ENCODE results near the gene ODAD3.
"Not testable (repeated sequence)": the region's sequence is repeated elsewhere in the genome, so short reads cannot be mapped to it uniquely, and the experiment has no call there.

ODAD3 gene

DNA sequence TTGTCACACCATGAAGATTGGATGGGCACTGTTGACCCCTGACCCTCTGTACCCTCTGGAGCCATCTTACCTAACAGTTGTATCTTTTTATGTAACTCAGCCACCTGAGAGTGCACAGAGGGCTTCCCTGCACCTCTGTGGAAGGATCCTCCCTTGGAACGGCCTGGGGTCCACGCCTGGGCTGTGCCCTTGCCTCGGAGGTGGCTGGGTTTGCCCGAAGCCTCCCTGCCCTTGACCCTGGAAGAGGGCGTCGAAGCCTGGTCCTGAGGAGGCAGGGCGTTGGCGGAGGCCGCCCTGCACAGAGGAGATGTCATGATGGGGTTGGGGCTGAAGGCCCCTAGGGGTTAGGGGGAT, 241 bp downstream of the ODAD3 start:
- no peak for DNase-seq

GRCh38 chr19:11433526-11433925, 1.4 kb downstream of the ODAD3 start:
- not testable (repeated sequence) for DNase-seq

DNA sequence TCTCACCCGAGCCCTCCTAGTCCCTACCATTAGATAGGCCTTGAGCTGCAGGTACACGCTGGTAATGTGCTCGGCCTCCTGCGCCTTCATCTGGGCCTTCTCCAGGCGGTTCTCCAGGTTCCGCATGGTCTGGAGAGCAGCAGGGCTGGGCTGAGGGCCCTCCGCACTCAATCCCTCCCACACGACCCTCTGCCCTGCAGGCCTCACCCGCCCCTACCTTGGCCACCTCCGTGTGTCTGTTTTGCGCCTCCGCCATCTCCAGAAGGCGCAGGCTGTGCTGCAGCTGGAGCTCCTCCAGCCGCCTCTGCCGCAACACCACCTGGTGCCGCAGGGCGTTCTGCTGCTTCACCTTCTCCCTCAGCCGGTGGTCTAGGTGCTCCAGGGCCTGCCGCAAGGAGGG, 8.3 kb downstream of the ODAD3 start:
- DNase-seq, result no peak

DNA sequence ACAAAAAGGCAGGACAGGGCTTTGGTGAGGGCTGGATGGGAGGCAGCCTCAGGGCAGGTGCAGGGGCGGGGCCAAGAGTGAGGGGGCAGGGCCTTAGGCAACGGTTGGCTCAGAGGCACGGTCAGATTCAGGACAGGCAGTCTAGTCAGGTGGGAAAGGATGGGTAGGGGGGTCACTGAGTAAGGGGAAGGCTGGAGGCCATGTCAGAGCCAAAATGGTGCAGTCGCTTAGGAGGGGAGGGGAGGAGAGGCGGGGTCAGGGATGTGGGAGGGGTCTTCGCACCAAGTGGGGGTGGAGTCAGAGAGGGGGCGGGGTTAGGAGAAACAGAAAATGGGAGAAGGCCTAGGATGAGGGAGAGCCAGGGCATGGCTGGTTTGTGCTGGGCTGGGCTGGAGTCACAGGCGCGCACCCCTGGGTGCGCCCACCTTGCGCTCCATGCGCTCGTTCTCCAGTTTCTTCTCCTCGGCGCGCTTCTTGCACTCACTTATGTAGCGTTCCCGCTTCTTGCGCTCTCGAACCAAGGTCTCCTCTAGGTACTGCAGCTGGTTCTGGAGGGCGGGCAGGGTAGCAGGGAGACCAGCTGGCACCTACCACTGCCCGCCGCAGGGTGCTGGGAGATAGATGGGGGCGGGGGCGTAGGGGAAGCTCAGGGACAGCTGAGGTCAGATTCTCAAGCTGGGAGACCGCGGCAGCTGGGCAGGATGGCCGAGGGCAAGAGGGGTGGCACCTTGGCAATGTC, 9.0 kb downstream of the ODAD3 start:
- DNase-seq, result no peak

GRCh38 chr19:11423791-11424181, 11.1 kb downstream of the ODAD3 start:
- DNase-seq, result no peak

DNA sequence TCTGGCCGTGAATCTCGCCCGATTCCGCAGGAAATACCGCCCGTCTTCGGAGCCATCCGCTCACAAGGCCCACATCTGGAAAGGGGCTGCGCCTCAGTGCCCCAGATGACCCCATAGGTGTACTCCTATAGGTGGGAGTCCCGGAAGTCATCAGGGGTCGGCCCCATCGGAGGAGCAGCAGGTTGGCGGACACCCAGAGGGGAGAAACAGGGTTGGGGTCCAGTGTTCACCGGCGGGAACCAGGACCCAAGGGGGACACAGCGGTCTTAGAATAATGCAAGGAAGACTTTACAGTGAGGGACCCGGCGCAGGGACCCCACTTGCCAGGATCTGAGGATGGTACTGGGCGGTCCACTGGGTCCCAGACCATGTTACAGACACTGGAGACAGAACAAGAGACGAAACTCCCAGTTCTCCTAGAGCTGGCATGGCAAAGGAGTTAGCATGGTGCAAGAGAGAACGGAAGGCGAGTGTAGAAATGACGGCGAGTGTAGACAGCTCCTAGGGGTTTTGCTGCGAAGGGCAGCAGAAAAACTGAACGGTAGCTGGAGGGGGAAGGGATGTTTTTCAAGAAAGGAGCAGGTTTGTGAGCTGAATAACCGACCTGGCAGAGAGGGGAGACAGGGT, 11.6 kb downstream of the ODAD3 start:
- peak; percentile 30 for DNase-seq

DNA sequence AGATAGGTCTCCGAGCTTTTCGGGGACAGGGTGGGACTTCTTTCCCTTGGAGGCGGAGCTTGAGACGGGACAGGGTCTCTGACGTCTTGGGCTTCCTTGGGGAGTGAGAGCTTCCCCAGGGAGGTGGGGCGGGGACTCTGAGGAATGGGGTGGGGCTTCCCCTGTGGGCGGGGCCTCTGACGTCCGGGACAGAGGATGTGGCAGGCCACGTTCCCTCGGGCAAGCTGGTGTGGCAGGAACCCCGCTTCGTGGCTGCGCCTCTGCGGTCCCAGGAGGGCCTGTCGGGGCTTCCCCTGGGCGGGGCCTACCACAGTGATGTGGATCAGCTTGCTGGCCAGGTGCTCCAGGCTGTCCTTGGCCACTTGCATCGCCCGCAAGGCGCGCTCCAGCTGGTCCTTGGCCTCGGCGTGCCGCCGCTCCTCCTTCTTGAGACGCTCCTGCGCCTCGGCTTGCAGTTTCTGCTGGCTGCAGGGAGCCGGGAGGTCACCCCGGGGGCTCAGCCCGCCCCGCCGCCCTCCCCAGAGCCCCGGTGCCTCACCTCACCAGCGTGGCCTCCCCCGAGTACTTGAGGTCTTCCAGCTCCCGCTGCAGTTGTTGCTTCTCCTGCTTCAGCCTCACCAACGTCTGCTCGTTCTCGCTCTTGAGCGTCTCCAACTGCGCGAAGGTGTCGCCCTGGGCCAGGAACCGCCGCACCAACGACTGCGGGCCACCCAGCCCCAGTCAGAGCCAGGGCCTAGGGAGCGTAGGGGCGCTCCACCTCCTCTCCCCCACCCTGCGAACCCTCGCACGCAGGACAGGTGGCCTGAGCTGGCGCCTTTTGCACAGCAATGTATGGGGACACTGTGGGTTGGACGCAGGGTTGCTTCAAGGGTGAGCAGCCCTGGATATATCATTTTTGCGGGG, 12.5 kb downstream of the ODAD3 start:
- peak; percentile 61 for DNase-seq

GRCh38 chr19:11421371-11422098, 13.4 kb downstream of the ODAD3 start:
- DNase-seq, result peak; percentile 43

- DNase-seq, result peak; percentile 13
These were observed 14.2 kb downstream of the ODAD3 start for GRCh38 chr19:11420429-11421370.

DNA sequence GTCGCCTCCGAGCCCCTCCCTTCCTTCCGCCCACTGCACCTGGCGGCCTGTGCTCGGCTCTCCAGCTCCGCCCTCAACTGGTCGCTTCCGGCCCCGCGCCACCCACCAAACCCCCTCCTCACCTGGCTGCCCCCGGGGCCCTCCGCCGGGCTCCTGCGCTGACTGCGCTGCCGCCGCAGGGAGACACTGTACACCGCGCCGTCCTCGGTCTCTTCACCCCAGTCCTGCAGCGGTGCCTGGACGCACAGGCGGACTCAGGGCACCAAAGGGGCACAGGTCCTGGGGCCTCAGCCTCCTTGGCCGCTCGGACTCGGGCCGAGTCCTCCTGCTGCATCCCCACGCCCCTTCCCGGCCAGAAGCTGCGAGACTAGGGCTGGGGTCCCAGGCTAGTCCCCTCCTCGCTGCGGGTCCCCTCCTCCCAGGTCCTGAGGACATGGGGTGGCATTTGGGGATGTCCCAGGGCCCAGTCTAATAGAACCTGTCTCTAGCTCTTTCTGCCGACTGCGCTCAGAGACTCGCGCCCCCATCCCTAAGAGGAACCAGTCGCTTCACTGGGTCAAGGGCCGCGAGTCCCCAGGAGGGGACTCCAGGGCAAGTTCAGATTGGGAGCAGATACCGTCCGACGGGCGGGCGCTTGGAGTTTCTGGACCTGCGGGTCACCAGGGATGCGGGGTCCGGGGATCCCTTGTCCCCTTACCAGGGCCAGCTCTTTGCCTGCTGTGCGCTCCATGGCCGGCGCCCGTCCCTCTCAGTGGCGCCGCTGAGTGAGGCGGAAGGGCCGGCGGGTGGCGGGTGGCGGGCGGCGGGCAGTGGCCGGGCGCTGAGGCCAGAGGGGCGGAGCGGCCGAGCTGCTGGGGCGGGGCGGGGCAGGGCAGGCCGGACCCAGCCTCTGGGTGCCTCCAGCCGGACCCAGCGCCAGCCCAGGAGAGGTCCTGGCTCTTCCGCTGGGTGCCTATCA, 16.1 kb downstream of the ODAD3 start, which contains the start of gene RGL3:
RGL3 (minus strand) TSS at position 766 of the 958 bp plus-strand sequence; CDS start at position 730, 36 bp downstream.
- no peak for DNase-seq

GRCh38 chr19:11418094-11418548, 16.8 kb downstream of the ODAD3 start:
- DNase-seq, result no peak

DNA sequence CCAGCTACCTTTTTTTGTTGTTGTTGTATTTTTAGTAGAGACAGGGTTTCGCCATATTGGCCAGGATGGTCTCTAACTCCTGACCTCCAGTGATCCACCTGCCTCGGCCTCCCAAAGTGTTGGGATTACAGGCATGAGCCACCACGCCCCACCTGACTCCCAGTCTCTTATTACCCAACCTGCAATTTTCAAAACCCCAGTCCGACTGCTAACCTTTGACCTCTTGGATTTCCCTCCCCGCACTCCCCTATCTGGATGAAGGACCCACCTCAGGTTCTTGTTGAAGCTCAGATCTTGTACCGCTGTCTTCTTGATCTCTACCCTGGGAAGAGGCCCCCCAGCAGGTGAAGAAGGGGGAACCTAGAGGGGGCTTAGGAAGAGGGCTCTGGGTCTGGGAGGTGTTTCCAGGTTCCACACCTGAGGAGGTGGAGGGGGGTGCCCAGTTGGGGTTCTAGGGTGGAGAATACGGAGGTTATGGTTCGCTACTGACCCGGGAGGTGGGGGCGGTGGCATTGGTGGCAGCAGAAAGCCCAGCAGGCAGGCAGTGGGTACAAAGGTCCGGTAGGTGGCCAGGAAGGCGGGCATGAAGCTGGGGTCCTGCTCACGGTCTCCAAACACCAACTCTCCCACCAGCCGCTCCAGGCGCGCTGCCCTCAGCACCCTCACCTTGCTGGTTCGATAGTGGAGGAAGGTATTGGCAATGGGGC, 18.4 kb downstream of the ODAD3 start:
- DNase-seq, result no peak

DNA sequence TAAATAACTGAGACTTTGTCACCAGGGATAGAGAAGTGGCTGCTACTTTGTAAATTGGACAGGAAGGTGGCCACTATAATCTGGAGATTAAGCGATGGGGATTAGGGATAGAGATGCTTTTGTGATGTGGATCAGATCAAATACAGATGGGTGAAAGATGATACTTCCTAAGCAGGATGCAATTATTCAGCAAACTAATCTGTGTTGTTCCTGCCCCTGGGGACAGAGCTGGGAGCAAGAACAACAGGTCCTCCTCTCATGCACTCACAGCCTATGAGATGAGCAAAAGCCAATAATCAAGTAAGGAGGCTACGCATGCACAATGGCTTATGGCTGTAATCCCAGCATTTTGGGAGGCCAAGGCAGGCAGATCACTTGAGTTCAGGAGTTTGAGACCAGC, 20.4 kb downstream of the ODAD3 start:
- DNase-seq, result no peak

GRCh38 chr19:11410682-11411081, 24.2 kb downstream of the ODAD3 start:
- DNase-seq, result no peak

DNA sequence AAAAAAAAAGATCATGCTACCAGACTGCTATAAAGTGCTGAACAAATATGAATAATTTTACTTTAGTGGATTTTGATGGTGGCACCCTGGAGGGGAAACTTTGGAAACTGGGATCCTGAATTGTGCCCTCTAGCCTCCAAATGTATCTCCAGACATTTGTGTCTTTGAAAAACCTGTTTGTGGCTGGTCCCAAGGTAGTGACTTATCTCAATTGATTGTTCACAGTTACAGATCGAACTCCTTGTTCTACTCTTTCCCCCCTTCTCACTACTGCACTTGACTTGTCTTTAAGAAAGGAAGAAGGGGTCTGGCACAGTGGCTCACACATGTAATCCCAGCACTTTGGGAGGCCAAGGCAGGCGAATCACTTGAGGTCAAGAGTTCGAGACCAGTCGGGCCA, 26.3 kb downstream of the ODAD3 start:
- DNase-seq, result no peak

DNA sequence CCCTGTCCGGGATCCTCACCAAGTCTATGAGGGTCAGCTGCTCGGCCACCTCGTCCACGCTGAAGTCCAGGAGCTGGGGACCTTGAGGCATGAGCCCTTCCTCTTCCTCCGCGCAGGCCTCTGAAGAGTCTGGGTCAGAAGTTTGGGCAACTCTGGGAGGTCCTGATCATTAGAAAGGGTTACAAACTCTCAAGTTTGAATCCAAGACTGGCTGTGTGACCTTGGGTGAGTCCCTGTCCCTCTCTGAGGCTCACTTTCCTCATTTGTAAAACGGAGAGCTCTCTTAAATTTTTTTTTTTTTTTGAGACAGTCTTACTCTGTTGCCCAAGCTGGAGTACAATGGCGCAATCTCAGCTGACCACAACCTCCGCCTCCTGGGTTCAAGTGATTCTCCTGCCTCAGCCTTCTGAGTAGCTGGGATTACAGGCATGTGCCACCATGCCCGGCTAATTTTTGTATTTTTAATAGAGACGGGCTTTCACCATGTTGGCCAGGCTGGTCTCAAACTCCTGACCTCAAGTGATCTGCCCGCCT, 28.2 kb downstream of the ODAD3 start:
- not testable (repeated sequence) for DNase-seq

GRCh38 chr19:11405846-11406643, 28.9 kb downstream of the ODAD3 start:
- peak; percentile 38 for DNase-seq

- no peak for DNase-seq
These were observed 30.2 kb downstream of the ODAD3 start for GRCh38 chr19:11404588-11405222.
